ENCODE results near the gene MX1. TPM values are rescaled to one million over a fixed set of nuclear protein-coding genes. Genes with fewer than 3 reads are reported as not detected.
A peak's percentile ranks its signal among the peaks of the same experiment; 100 is the strongest.

The MX1 gene
- total RNA-seq, 1 donor from 2014 or later, result 420 TPM

GRCh38 chr21:41418393-41418792 is 7.6 kb upstream of the MX1 start:
- no peak for FAIRE-seq
- H3K4me3 Mint-ChIP-seq (ENCODE audit: unreplicated experiment), result no peak overlapping the region
- H3K79me2 ChIP-seq (ENCODE audit: insufficient read depth, low read length), result no peaks in the 10 kb centered on the region

GRCh38 chr21:41418956-41419680 is 6.9 kb upstream of the MX1 start:
- no peaks in the 10 kb centered on the region for H3K79me2 ChIP-seq (ENCODE audit: insufficient read depth, low read length)
- H3K4me1 ChIP-seq (ENCODE audit: insufficient read depth, low read length), result no peaks in the 10 kb centered on the region
- no peak for DNase-seq (ENCODE audit: low read depth)
- no peaks in the 10 kb centered on the region for H3K36me3 ChIP-seq (ENCODE audit: insufficient read depth, low read length)
- peak overlapping the region; percentile 93 for H3K27ac Mint-ChIP-seq (ENCODE audit: unreplicated experiment)
- H3K9ac ChIP-seq (ENCODE audit: low read length), result no peak overlapping the region
- FAIRE-seq, result no peak
- no peaks in the 10 kb centered on the region for H3K9me3 ChIP-seq (ENCODE audit: insufficient read depth, low read depth, low read length)
- no peaks in the 10 kb centered on the region for H3K27me3 ChIP-seq (ENCODE audit: insufficient read depth, low read length)
- no peak overlapping the region for H3K4me2 ChIP-seq (ENCODE audit: low read length)
- H4K20me1 ChIP-seq (ENCODE audit: insufficient read depth, low read length), result no peaks in the 10 kb centered on the region
- H3K36me3 Mint-ChIP-seq (ENCODE audit: low read depth, unreplicated experiment), result no peaks in the 10 kb centered on the region
- no peak overlapping the region for H3K4me3 ChIP-seq (ENCODE audit: insufficient read depth, low read depth, low read length)
- no peak overlapping the region for H2AFZ ChIP-seq (ENCODE audit: low read depth, low read length)
- peak overlapping the region; percentile 27 for H3K4me3 Mint-ChIP-seq (ENCODE audit: unreplicated experiment)
- TF ChIP-seq CTCF (IDR thresholded peaks at IDR 0.05; ENCODE audit: insufficient read depth, low read depth, low read length) (no peak), EZH2 (IDR thresholded peaks at IDR 0.05; ENCODE audit: insufficient read depth, low read length) (no peak)
- H3K4me1 Mint-ChIP-seq (ENCODE audit: low read depth, unreplicated experiment), result peaks cover 14% of the 10 kb centered on the region
- H3K9me3 Mint-ChIP-seq (ENCODE audit: unreplicated experiment), result peaks cover 3% of the 10 kb centered on the region
- no peaks in the 10 kb centered on the region for H3K27me3 Mint-ChIP-seq (ENCODE audit: low read depth, unreplicated experiment)
- H3K27ac ChIP-seq (ENCODE audit: low read depth, low read length), result no peak overlapping the region

More at GRCh38 chr21:41418393-41418792, 7.6 kb upstream of the MX1 start:
- no peaks in the 10 kb centered on the region for H3K27me3 ChIP-seq (ENCODE audit: insufficient read depth, low read length)
- H4K20me1 ChIP-seq (ENCODE audit: insufficient read depth, low read length), result no peaks in the 10 kb centered on the region
- no peaks in the 10 kb centered on the region for H3K4me1 ChIP-seq (ENCODE audit: insufficient read depth, low read length)
- no peak overlapping the region for H2AFZ ChIP-seq (ENCODE audit: low read depth, low read length)
- no peaks in the 10 kb centered on the region for H3K9me3 ChIP-seq (ENCODE audit: insufficient read depth, low read depth, low read length)
- DNase-seq (ENCODE audit: low read depth), result no peak
- H3K36me3 Mint-ChIP-seq (ENCODE audit: low read depth, unreplicated experiment), result no peaks in the 10 kb centered on the region
- peaks cover 14% of the 10 kb centered on the region for H3K4me1 Mint-ChIP-seq (ENCODE audit: low read depth, unreplicated experiment)
- no peaks in the 10 kb centered on the region for H3K27me3 Mint-ChIP-seq (ENCODE audit: low read depth, unreplicated experiment)
- H3K4me2 ChIP-seq (ENCODE audit: low read length), result no peak overlapping the region
- H3K27ac Mint-ChIP-seq (ENCODE audit: unreplicated experiment), result no peak overlapping the region
- H3K9me3 Mint-ChIP-seq (ENCODE audit: unreplicated experiment), result peaks cover 3% of the 10 kb centered on the region
- H3K36me3 ChIP-seq (ENCODE audit: insufficient read depth, low read length), result no peaks in the 10 kb centered on the region
- no peak overlapping the region for H3K9ac ChIP-seq (ENCODE audit: low read length)
- no peak overlapping the region for H3K27ac ChIP-seq (ENCODE audit: low read depth, low read length)
- no peak overlapping the region for H3K4me3 ChIP-seq (ENCODE audit: insufficient read depth, low read depth, low read length)
- TF ChIP-seq EZH2 (IDR thresholded peaks at IDR 0.05; ENCODE audit: insufficient read depth, low read length) (no peak), CTCF (IDR thresholded peaks at IDR 0.05; ENCODE audit: insufficient read depth, low read depth, low read length) (no peak)
